Neural progenitor cell (in vitro differentiated cells): Measurements from ENCODE around the gene PLA2G4C. TPM values are rescaled to one million over a fixed set of nuclear protein-coding genes. Genes with fewer than 3 reads are reported as not detected.

Experiments
- DNase-seq: peaks from one replicate; pipeline ENCODE4 v3.0.0-alpha.2; 2016; ENCODE audit warnings: low spot score
- H2AFZ ChIP-seq: fragments of 200-600 bp; sonication (generic); replicated peaks from 2 replicates; pipeline ENCODE4 v1.6.1; 2016; ENCODE audit warnings: antibody characterized with exemption
- H3F3A ChIP-seq: fragments of 200-600 bp; sonication (generic); 2 replicates; pipeline ENCODE4 v1.6.1; 2016; ENCODE audit warnings: antibody characterized with exemption, low read depth
- H3K27ac ChIP-seq: fragments of 200-600 bp; sonication (generic); 2 replicates; pipeline ENCODE4 v1.5.1; 2016; ENCODE audit warnings: mild to moderate bottlenecking
- H3K27me3 ChIP-seq: fragments of 200-600 bp; sonication (generic); 2 replicates; pipeline ENCODE4 v1.6.1; 2016; ENCODE audit warnings: mild to moderate bottlenecking, moderate library complexity
- H3K36me3 ChIP-seq: fragments of 200-600 bp; sonication (generic); 2 replicates; pipeline ENCODE4 v1.5.1; 2016
- H3K4me1 ChIP-seq: fragments of 200-600 bp; sonication (generic); 2 replicates; pipeline ENCODE4 v1.6.1; 2016; ENCODE audit warnings: mixed run types
- H3K4me2 ChIP-seq: fragments of 200-600 bp; sonication (generic); 2 replicates; pipeline ENCODE4 v1.6.1; 2016
- H3K4me3 ChIP-seq: fragments of 200-600 bp; sonication (generic); 2 replicates; pipeline ENCODE4 v1.5.1; 2016
- H3K79me2 ChIP-seq: fragments of 200-600 bp; sonication (generic); 2 replicates; pipeline ENCODE4 v1.6.1; 2016; ENCODE audit warnings: low read depth
- H3K9ac ChIP-seq: fragments of 200-600 bp; sonication (generic); 2 replicates; pipeline ENCODE4 v1.6.1; 2016
- H3K9me3 ChIP-seq: fragments of 200-600 bp; sonication (generic); 2 replicates; pipeline ENCODE4 v1.5.1; 2016; ENCODE audit warnings: low read depth
- H4K20me1 ChIP-seq: fragments of 200-600 bp; sonication (generic); 2 replicates; pipeline ENCODE4 v1.6.1; 2016; ENCODE audit warnings: low read depth
- H3K27ac Mint-ChIP-seq: 3 replicates; pipeline ENCODE4 v1.8.0; 2021; ENCODE audit warnings: mixed read lengths
- H3K27me3 Mint-ChIP-seq: 2 replicates; pipeline ENCODE4 v1.8.0; 2022; ENCODE audit warnings: low read depth, mild to moderate bottlenecking, inconsistent platforms, moderate library complexity, mixed read lengths; ENCODE audit not compliant: insufficient read depth
- H3K36me3 Mint-ChIP-seq: 3 replicates; pipeline ENCODE4 v1.8.0; 2021; ENCODE audit warnings: mixed read lengths
- H3K4me1 Mint-ChIP-seq: 3 replicates; pipeline ENCODE4 v1.8.0; 2021; ENCODE audit warnings: mixed read lengths
- H3K4me3 Mint-ChIP-seq: 3 replicates; pipeline ENCODE4 v1.8.0; 2021; ENCODE audit warnings: mild to moderate bottlenecking, moderate library complexity, mixed read lengths
- H3K9me3 Mint-ChIP-seq: 3 replicates; pipeline ENCODE4 v1.8.0; 2020; ENCODE audit warnings: mixed read lengths
- CTCF ChIP-seq: fragments of 200-600 bp; sonication (generic); IDR thresholded peaks from 2 replicates; pipeline ENCODE4 v1.5.1; 2017; ENCODE audit warnings: antibody characterized with exemption, mild to moderate bottlenecking
- EZH2 ChIP-seq: fragments of 200-600 bp; sonication (generic); IDR thresholded peaks from 2 replicates; pipeline ENCODE4 v1.6.1; 2017; ENCODE audit warnings: antibody characterized with exemption, mild to moderate bottlenecking, moderate library complexity
- EZH2phosphoT487 ChIP-seq: fragments of 200-600 bp; sonication (generic); IDR thresholded peaks from 2 replicates; pipeline ENCODE4 v1.6.1; 2017; ENCODE audit warnings: antibody characterized with exemption
- total RNA-seq: library from RNA; depleted of rRNA; stranded (reverse); fragments of >200 nt; gene quantifications from 2 replicates; pipeline ENCODE4 v1.2.3, GENCODE V29; 2015; ENCODE audit warnings: low replicate concordance

The PLA2G4C gene
- total RNA-seq, 1 donor from 2014 or later: not detected

- Histone ChIP-seq H3K4me3 (no peak overlapping the region), H3K27ac (no peak overlapping the region), H3K27me3 (no peaks in the 10 kb centered on the region), H3K9ac (no peak overlapping the region), H3F3A (no peaks in the 10 kb centered on the region), H4K20me1 (no peaks in the 10 kb centered on the region), H3K79me2 (no peaks in the 10 kb centered on the region), H2AFZ (no peak overlapping the region), H3K9me3 (no peaks in the 10 kb centered on the region), H3K4me1 (no peaks in the 10 kb centered on the region), H3K4me2 (no peak overlapping the region), H3K36me3 (no peaks in the 10 kb centered on the region)
- TF ChIP-seq EZH2phosphoT487 (no peak), CTCF (no peak), EZH2 (no peak)
- DNase-seq: no peak
- Mint-ChIP-seq H3K4me3 (no peak overlapping the region), H3K9me3 (no peaks in the 10 kb centered on the region), H3K27me3 (peaks cover 14% of the 10 kb centered on the region), H3K4me1 (peaks cover 2% of the 10 kb centered on the region), H3K27ac (no peak overlapping the region), H3K36me3 (no peaks in the 10 kb centered on the region)
Observed at GRCh38 chr19:48025480-48025879, 85.1 kb downstream of the PLA2G4C start.

- Histone ChIP-seq H2AFZ (no peak overlapping the region), H3K27me3 (no peaks in the 10 kb centered on the region), H3K36me3 (no peaks in the 10 kb centered on the region), H3K4me1 (no peaks in the 10 kb centered on the region), H3K79me2 (no peaks in the 10 kb centered on the region), H3K9ac (no peak overlapping the region), H3K27ac (no peak overlapping the region), H4K20me1 (no peaks in the 10 kb centered on the region), H3K4me3 (no peak overlapping the region), H3F3A (no peaks in the 10 kb centered on the region), H3K9me3 (no peaks in the 10 kb centered on the region), H3K4me2 (no peak overlapping the region)
- Mint-ChIP-seq H3K9me3 (no peaks in the 10 kb centered on the region), H3K36me3 (no peaks in the 10 kb centered on the region), H3K27ac (no peak overlapping the region), H3K4me1 (no peaks in the 10 kb centered on the region), H3K4me3 (no peak overlapping the region), H3K27me3 (peaks cover 17% of the 10 kb centered on the region)
- no peak for TF ChIP-seq EZH2phosphoT487
- no peak for TF ChIP-seq EZH2
- TF ChIP-seq CTCF: no peak
- no peak for DNase-seq
Observed at GRCh38 chr19:48023518-48023917, 87.1 kb downstream of the PLA2G4C start.

GRCh38 chr19:48023011-48023410, 87.6 kb downstream of the PLA2G4C start:
- no peak overlapping the region for H3K27ac Mint-ChIP-seq
- no peaks in the 10 kb centered on the region for H3K27me3 ChIP-seq
- H3F3A ChIP-seq: no peaks in the 10 kb centered on the region
- no peak overlapping the region for H3K9ac ChIP-seq
- H3K4me1 Mint-ChIP-seq: no peaks in the 10 kb centered on the region
- H4K20me1 ChIP-seq: no peaks in the 10 kb centered on the region
- H3K4me1 ChIP-seq: no peaks in the 10 kb centered on the region
- no peaks in the 10 kb centered on the region for H3K9me3 Mint-ChIP-seq
- no peak overlapping the region for H3K4me3 Mint-ChIP-seq
- no peaks in the 10 kb centered on the region for H3K79me2 ChIP-seq
- H3K4me2 ChIP-seq: no peak overlapping the region
- H3K4me3 ChIP-seq: no peak overlapping the region
- H3K36me3 Mint-ChIP-seq: no peaks in the 10 kb centered on the region
- DNase-seq: no peak
- H2AFZ ChIP-seq: no peak overlapping the region
- H3K36me3 ChIP-seq: no peaks in the 10 kb centered on the region
- peaks cover 17% of the 10 kb centered on the region for H3K27me3 Mint-ChIP-seq
- no peak overlapping the region for H3K27ac ChIP-seq
- no peaks in the 10 kb centered on the region for H3K9me3 ChIP-seq
- no peak for TF ChIP-seq EZH2
- no peak for TF ChIP-seq CTCF
- TF ChIP-seq EZH2phosphoT487: no peak

GRCh38 chr19:48020686-48021085, 89.9 kb downstream of the PLA2G4C start:
- Mint-ChIP-seq H3K27me3 (peaks cover 15% of the 10 kb centered on the region), H3K4me3 (no peak overlapping the region), H3K36me3 (no peaks in the 10 kb centered on the region), H3K4me1 (no peaks in the 10 kb centered on the region), H3K9me3 (no peaks in the 10 kb centered on the region), H3K27ac (no peak overlapping the region)
- Histone ChIP-seq H3F3A (no peaks in the 10 kb centered on the region), H3K27me3 (no peaks in the 10 kb centered on the region), H3K36me3 (no peaks in the 10 kb centered on the region), H3K9me3 (no peaks in the 10 kb centered on the region), H2AFZ (no peak overlapping the region), H3K9ac (no peak overlapping the region), H3K4me1 (no peaks in the 10 kb centered on the region), H3K4me3 (no peak overlapping the region), H3K4me2 (no peak overlapping the region), H4K20me1 (no peaks in the 10 kb centered on the region), H3K27ac (no peak overlapping the region), H3K79me2 (no peaks in the 10 kb centered on the region)
- DNase-seq: no peak
- TF ChIP-seq CTCF (no peak), EZH2 (no peak), EZH2phosphoT487 (no peak)
